SK-N-SH (cell line): Measurements from ENCODE around the gene MTA3. TPM values are rescaled to one million over a fixed set of nuclear protein-coding genes. Genes with fewer than 3 reads are reported as not detected.

Experiments
- CTCF ChIA-PET: fragments of 300-600, 350-600 bp; formaldehyde crosslinking; extraction: SDS; loops from one replicate; lab custom pipeline; 2021; lab: Yijun Ruan, JAX
- POLR2A ChIA-PET: fragments of 350-600 bp; sonication (Branson Sonifier 250); formaldehyde crosslinking; extraction: SDS; loops from one replicate; lab custom pipeline; 2020; ENCODE audit warnings: antibody characterized with exemption, inconsistent platforms; lab: Yijun Ruan, JAX
- DNase-seq: peaks from one replicate; pipeline ENCODE4 v3.0.0; 2012
- H2AFZ ChIP-seq: fragments of 200-600 bp; sonication (generic); 2 replicates; pipeline ENCODE4 v1.8.1; 2016; ENCODE audit warnings: antibody characterized with exemption, mild to moderate bottlenecking, low read depth
- H3F3A ChIP-seq: fragments of 200-600 bp; sonication (generic); replicated peaks from 2 replicates; pipeline ENCODE3; 2016; ENCODE audit warnings: antibody characterized with exemption, mild to moderate bottlenecking; ENCODE audit not compliant: insufficient read depth
- H3K27ac ChIP-seq, 2 experiments: fragments of 200-500 bp in 1 of 2; fragments of 200-600 bp in 1 of 2; sonication (Bioruptor generic) in 1 of 2; sonication (generic), shearing (Covaris generic) in 1 of 2; 2 replicates each; pipeline versions ENCODE4 v1.5.1 to v1.6.1; 2014 to 2016; ENCODE audit warnings: low read depth in 2 of 2, inconsistent platforms in 1 of 2, low read length in 1 of 2, mild to moderate bottlenecking in 1 of 2, mixed read lengths in 1 of 2
- H3K27me3 ChIP-seq: fragments of 200-600 bp; sonication (generic), shearing (Covaris generic); 2 replicates; pipeline ENCODE4 v1.6.1; 2016; ENCODE audit warnings: mixed run types; ENCODE audit not compliant: insufficient read depth
- H3K36me3 ChIP-seq, 2 experiments: fragments of 200-500 bp in 1 of 2; fragments of 200-600 bp in 1 of 2; sonication (Bioruptor generic) in 1 of 2; sonication (generic) in 1 of 2; replicated peaks in 1 of 2; 2 replicates each; pipeline versions ENCODE3 to v1.5.1; 2014 to 2016; ENCODE audit warnings: low read length in 1 of 2, mild to moderate bottlenecking in 1 of 2; ENCODE audit not compliant: insufficient read depth in 2 of 2, control insufficient read depth in 1 of 2
- H3K4me1 ChIP-seq, 2 experiments: fragments of 200-500 bp in 1 of 2; fragments of 200-600 bp in 1 of 2; sonication (Bioruptor generic) in 1 of 2; sonication (generic), shearing (Covaris generic) in 1 of 2; 2 replicates each; pipeline versions ENCODE4 v1.5.1 to v1.6.1; 2014 to 2016; ENCODE audit warnings: low read depth in 1 of 2, low read length in 1 of 2, mixed run types in 1 of 2; ENCODE audit not compliant: insufficient read depth in 2 of 2, control insufficient read depth in 1 of 2
- H3K4me2 ChIP-seq: fragments of 200-600 bp; sonication (generic), shearing (Covaris generic); 2 replicates; pipeline ENCODE4 v1.6.1; 2017; ENCODE audit warnings: mixed run types
- H3K4me3 ChIP-seq, 2 experiments: fragments of 200-500 bp in 1 of 2; fragments of 200-600 bp in 1 of 2; sonication (Bioruptor generic) in 1 of 2; sonication (generic), shearing (Covaris generic) in 1 of 2; 2 replicates each; pipeline versions ENCODE4 v1.5.1 to v1.8.1; 2014 to 2016; ENCODE audit warnings: low read depth in 2 of 2, inconsistent platforms in 1 of 2, low read length in 1 of 2, mild to moderate bottlenecking in 1 of 2, mixed read lengths in 1 of 2, moderate library complexity in 1 of 2
- H3K79me2 ChIP-seq: fragments of 200-600 bp; sonication (generic); 2 replicates; pipeline ENCODE4 v1.8.1; 2017; ENCODE audit warnings: mild to moderate bottlenecking; ENCODE audit not compliant: insufficient read depth
- H3K9ac ChIP-seq: fragments of 200-600 bp; sonication (generic); 2 replicates; pipeline ENCODE4 v1.6.1; 2017; ENCODE audit warnings: mixed run types
- H3K9me2 ChIP-seq: fragments of 200-600 bp; sonication (generic); 2 replicates; pipeline ENCODE4 v1.6.1; 2017; ENCODE audit warnings: mixed run types
- H3K9me3 ChIP-seq: fragments of 200-600 bp; sonication (generic); 2 replicates; pipeline ENCODE4 v1.6.1; 2017; ENCODE audit warnings: mixed run types, mild to moderate bottlenecking, moderate library complexity
- H4K20me1 ChIP-seq: fragments of 200-600 bp; sonication (generic); 2 replicates; pipeline ENCODE4 v1.6.1; 2017; ENCODE audit warnings: mild to moderate bottlenecking, mixed run types; ENCODE audit not compliant: insufficient read depth
- ELF1 ChIP-seq: IDR thresholded peaks from 2 replicates; pipeline ENCODE4 v1.4.0; 2012
- EP300 ChIP-seq, 2 experiments: IDR thresholded peaks; 2 replicates each; pipeline versions ENCODE4 v1.4.0 to v1.6.1; 2012; ENCODE audit warnings: borderline replicate concordance in 1 of 2, low read depth in 1 of 2, low read length in 1 of 2
- EZH2phosphoT487 ChIP-seq: fragments of 200-600 bp; sonication (generic); IDR thresholded peaks from 2 replicates; pipeline ENCODE4 v1.6.1; 2017; ENCODE audit warnings: low read depth, mixed run types, mild to moderate bottlenecking, antibody characterized with exemption, moderate library complexity, borderline replicate concordance
- FOSL2 ChIP-seq: IDR thresholded peaks from 2 replicates; pipeline ENCODE4 v1.4.0; 2012; ENCODE audit warnings: low read depth, mild to moderate bottlenecking, moderate library complexity, borderline replicate concordance
- GABPA ChIP-seq: IDR thresholded peaks from 2 replicates; pipeline ENCODE4 v1.4.0; 2012; ENCODE audit warnings: low read depth, mild to moderate bottlenecking
- GATA2 ChIP-seq: sonication (generic); formaldehyde crosslinking; IDR thresholded peaks from 2 replicates; pipeline ENCODE4 v1.5.0; 2020; ENCODE audit warnings: mild to moderate bottlenecking, missing genetic modification reagents
- MEF2A ChIP-seq: IDR thresholded peaks from 2 replicates; pipeline ENCODE4 v1.4.0; 2012; ENCODE audit warnings: low read depth, borderline replicate concordance
- MXI1 ChIP-seq: IDR thresholded peaks from 2 replicates; pipeline ENCODE4 v1.6.1; 2012; ENCODE audit warnings: mild to moderate bottlenecking, low read depth, low read length, improper control_type of control experiment
- NRF1 ChIP-seq: IDR thresholded peaks from 2 replicates; pipeline ENCODE4 v1.6.1; 2012; ENCODE audit warnings: low read depth, mild to moderate bottlenecking, low read length
- RAD21 ChIP-seq: IDR thresholded peaks from 2 replicates; pipeline ENCODE4 v1.6.1; 2012; ENCODE audit warnings: mild to moderate bottlenecking, low read length
- SIN3A ChIP-seq: IDR thresholded peaks from 2 replicates; pipeline ENCODE4 v1.6.1; 2012; ENCODE audit warnings: low read depth, mild to moderate bottlenecking, low read length, moderate library complexity, borderline replicate concordance
- SMC3 ChIP-seq: IDR thresholded peaks from 2 replicates; pipeline ENCODE4 v1.6.1; 2012; ENCODE audit warnings: low read depth, low read length, improper control_type of control experiment
- TAF1 ChIP-seq: IDR thresholded peaks from 2 replicates; pipeline ENCODE4 v1.6.1; 2012; ENCODE audit warnings: low read depth, mild to moderate bottlenecking, low read length, moderate library complexity, borderline replicate concordance
- YY1 ChIP-seq: IDR thresholded peaks from 2 replicates; pipeline ENCODE4 v1.4.0; 2012; ENCODE audit warnings: low read depth, mild to moderate bottlenecking
- WGBS: methylation state at CpG from one replicate; pipeline ENCODE4 v1.1.6; 2017; ENCODE audit warnings: low lambda C conversion rate; 5-methylcytosine and 5-hydroxymethylcytosine counted together
- polyA plus RNA-seq, 3 experiments: library from polyadenylated mRNA; depleted of rRNA; stranded (reverse); fragments of >200 nt; gene quantifications; 2 replicates each; pipeline ENCODE4 v1.2.3, GENCODE V29; 2012
- TF ChIP-seq, protein P1 (sequence below): IDR thresholded peaks from 2 replicates; pipeline ENCODE4; 2012
- TF ChIP-seq, protein P2 (sequence below): fragments of 200-600 bp; sonication (generic); IDR thresholded peaks from 2 replicates; pipeline ENCODE4 v1.6.1; 2017; ENCODE audit warnings: antibody characterized with exemption, mild to moderate bottlenecking, moderate library complexity
- TF ChIP-seq, protein P3 (sequence below): IDR thresholded peaks from 2 replicates; pipeline ENCODE4 v1.6.1; 2012; ENCODE audit warnings: mild to moderate bottlenecking, low read depth, low read length, moderate library complexity
- TF ChIP-seq, protein P4 (sequence below): fragments of 150-350 bp; IDR thresholded peaks from 2 replicates; pipeline ENCODE4 v1.6.1; 2017; ENCODE audit warnings: antibody characterized with exemption, low read length, low read depth, borderline replicate concordance

MTA3 gene
- polyA plus RNA-seq, 1 of the 3 experiments (the other 2 are of a cell fraction): 30.8 TPM

DNA sequence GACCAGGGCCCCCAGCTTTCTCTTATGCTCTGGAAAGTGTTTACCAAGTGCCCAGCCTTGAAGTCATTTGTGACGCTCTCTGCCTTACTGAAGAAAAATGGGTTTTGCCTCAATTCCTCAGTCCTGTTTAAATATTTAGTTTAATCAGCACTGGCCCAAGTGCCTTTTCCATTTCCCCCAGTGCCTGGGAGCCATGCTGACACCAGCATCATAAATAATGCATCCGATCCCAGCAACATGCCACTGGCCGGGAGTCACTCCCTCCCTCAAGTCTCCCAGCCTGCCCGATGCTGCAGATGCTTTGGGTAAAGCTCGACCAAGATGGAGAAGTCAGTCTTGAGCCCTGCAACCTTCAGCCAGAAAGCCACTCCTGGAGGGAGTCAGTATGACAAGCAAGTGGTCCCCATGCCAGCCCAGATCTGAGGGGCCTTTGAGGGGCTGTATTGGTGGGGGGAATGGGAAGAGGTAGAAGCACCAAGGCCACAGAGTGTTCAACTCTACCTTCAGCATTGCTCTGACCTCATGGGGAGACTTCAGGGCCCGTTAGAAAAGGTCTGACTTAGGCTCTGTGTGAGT is 12.0 kb upstream of the MTA3 start:
- H3K27me3 ChIP-seq: no peaks in the 10 kb centered on the region; the same call in 1 of the 2 replicates
- whole genome bisulfite sequencing: 60% methylated on average over 5 of the region's 6 CpGs
- H3K4me3 ChIP-seq: no peak overlapping the region
- no peaks in the 10 kb centered on the region for H3K9me3 ChIP-seq
- no peaks in the 10 kb centered on the region for H3K79me2 ChIP-seq
- no peak overlapping the region for H3K27ac ChIP-seq
- no peak overlapping the region for H2AFZ ChIP-seq
- TF ChIP-seq, protein P1, sequence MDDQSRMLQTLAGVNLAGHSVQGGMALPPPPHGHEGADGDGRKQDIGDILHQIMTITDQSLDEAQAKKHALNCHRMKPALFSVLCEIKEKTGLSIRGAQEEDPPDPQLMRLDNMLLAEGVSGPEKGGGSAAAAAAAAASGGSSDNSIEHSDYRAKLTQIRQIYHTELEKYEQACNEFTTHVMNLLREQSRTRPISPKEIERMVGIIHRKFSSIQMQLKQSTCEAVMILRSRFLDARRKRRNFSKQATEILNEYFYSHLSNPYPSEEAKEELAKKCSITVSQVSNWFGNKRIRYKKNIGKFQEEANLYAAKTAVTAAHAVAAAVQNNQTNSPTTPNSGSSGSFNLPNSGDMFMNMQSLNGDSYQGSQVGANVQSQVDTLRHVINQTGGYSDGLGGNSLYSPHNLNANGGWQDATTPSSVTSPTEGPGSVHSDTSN: no peak
- TF ChIP-seq, protein P2, sequence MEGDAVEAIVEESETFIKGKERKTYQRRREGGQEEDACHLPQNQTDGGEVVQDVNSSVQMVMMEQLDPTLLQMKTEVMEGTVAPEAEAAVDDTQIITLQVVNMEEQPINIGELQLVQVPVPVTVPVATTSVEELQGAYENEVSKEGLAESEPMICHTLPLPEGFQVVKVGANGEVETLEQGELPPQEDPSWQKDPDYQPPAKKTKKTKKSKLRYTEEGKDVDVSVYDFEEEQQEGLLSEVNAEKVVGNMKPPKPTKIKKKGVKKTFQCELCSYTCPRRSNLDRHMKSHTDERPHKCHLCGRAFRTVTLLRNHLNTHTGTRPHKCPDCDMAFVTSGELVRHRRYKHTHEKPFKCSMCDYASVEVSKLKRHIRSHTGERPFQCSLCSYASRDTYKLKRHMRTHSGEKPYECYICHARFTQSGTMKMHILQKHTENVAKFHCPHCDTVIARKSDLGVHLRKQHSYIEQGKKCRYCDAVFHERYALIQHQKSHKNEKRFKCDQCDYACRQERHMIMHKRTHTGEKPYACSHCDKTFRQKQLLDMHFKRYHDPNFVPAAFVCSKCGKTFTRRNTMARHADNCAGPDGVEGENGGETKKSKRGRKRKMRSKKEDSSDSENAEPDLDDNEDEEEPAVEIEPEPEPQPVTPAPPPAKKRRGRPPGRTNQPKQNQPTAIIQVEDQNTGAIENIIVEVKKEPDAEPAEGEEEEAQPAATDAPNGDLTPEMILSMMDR: no peak
- TF ChIP-seq YY1: no peak
- no peak for TF ChIP-seq MXI1
- TF ChIP-seq FOSL2: no peak
- TF ChIP-seq, protein P3, sequence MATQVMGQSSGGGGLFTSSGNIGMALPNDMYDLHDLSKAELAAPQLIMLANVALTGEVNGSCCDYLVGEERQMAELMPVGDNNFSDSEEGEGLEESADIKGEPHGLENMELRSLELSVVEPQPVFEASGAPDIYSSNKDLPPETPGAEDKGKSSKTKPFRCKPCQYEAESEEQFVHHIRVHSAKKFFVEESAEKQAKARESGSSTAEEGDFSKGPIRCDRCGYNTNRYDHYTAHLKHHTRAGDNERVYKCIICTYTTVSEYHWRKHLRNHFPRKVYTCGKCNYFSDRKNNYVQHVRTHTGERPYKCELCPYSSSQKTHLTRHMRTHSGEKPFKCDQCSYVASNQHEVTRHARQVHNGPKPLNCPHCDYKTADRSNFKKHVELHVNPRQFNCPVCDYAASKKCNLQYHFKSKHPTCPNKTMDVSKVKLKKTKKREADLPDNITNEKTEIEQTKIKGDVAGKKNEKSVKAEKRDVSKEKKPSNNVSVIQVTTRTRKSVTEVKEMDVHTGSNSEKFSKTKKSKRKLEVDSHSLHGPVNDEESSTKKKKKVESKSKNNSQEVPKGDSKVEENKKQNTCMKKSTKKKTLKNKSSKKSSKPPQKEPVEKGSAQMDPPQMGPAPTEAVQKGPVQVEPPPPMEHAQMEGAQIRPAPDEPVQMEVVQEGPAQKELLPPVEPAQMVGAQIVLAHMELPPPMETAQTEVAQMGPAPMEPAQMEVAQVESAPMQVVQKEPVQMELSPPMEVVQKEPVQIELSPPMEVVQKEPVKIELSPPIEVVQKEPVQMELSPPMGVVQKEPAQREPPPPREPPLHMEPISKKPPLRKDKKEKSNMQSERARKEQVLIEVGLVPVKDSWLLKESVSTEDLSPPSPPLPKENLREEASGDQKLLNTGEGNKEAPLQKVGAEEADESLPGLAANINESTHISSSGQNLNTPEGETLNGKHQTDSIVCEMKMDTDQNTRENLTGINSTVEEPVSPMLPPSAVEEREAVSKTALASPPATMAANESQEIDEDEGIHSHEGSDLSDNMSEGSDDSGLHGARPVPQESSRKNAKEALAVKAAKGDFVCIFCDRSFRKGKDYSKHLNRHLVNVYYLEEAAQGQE: no peak
- no peak for TF ChIP-seq NRF1
- TF ChIP-seq, protein P4, sequence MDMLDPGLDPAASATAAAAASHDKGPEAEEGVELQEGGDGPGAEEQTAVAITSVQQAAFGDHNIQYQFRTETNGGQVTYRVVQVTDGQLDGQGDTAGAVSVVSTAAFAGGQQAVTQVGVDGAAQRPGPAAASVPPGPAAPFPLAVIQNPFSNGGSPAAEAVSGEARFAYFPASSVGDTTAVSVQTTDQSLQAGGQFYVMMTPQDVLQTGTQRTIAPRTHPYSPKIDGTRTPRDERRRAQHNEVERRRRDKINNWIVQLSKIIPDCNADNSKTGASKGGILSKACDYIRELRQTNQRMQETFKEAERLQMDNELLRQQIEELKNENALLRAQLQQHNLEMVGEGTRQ: no peak
- no peak for TF ChIP-seq SMC3
- no peak for TF ChIP-seq RAD21
- no peak for TF ChIP-seq GATA2 (CRISPR knock-in tag)
- TF ChIP-seq EZH2phosphoT487: no peak
- TF ChIP-seq ELF1: no peak
- no peak for TF ChIP-seq SIN3A
- TF ChIP-seq MEF2A: no peak
- TF ChIP-seq TAF1: no peak
- TF ChIP-seq GABPA: no peak
- no peak for TF ChIP-seq EP300 (IDR thresholded peaks at IDR 0.05; ENCODE audit: borderline replicate concordance in 1 of 2, low read depth in 1 of 2, low read length in 1 of 2)
- H3K4me2 ChIP-seq: no peak overlapping the region
- no peak overlapping the region for H3K9ac ChIP-seq
- H3K9me2 ChIP-seq: no peaks in the 10 kb centered on the region
- H3K4me1 ChIP-seq: no peaks in the 10 kb centered on the region
- CTCF ChIA-PET: interaction anchor here (0.7 to 2.2 kb wide), 2 partner anchors 10 to 19 kb away, joined by 4 to 7 read pairs; no protein-coding TSS in a partner anchor
- POLR2A ChIA-PET: no interaction called here
- H3K36me3 ChIP-seq: no peaks in the 10 kb centered on the region
- H3F3A ChIP-seq: no peaks in the 10 kb centered on the region
- no peak for DNase-seq
- no peaks in the 10 kb centered on the region for H4K20me1 ChIP-seq
